Common myeloid progenitor, CD34-positive (primary cell): ENCODE measurements around the gene SELL.

Experiments
- CTCF ChIA-PET: fragments of 350-600 bp; sonication (Branson Sonifier 250); formaldehyde crosslinking; loops from one replicate; lab custom pipeline; 2021; ENCODE audit warnings: antibody characterized with exemption; lab: Charles Lee
- POLR2A ChIA-PET: fragments of 350-600 bp; sonication (Branson Sonifier 250); formaldehyde crosslinking; loops from one replicate; lab custom pipeline; 2021; ENCODE audit warnings: antibody characterized with exemption; lab: Charles Lee
- DNase-seq, 3 donors: peaks; one replicate each; pipeline versions ENCODE4 v3.0.0 to v3.0.0-alpha.2; 2013
- H3K27ac ChIP-seq, 2 experiments: 1 replicate in 1 of 2; 2 replicates in 1 of 2; pipeline ENCODE4 v1.7.0; 2013; ENCODE audit warnings: inconsistent platforms in 2 of 2, low read length in 2 of 2, mild to moderate bottlenecking in 2 of 2, low read depth in 1 of 2, moderate library complexity in 1 of 2; ENCODE audit not compliant: severe bottlenecking in 2 of 2, insufficient read depth in 1 of 2, poor library complexity in 1 of 2
- H3K27me3 ChIP-seq, 5 experiments: replicated peaks in 2 of 5; 1 replicate in 3 of 5; 2 replicates in 2 of 5; pipeline versions ENCODE4 v1.6.1 to v1.7.0; 2013; ENCODE audit warnings: low read length in 4 of 5, mild to moderate bottlenecking in 2 of 5, moderate library complexity in 2 of 5, inconsistent platforms in 1 of 5; ENCODE audit not compliant: insufficient read depth in 5 of 5, control insufficient read depth in 4 of 5
- H3K36me3 ChIP-seq, 4 experiments: 1 replicate in 2 of 4; 2 replicates in 2 of 4; pipeline versions ENCODE4 v1.6.1 to v1.7.0; 2013; ENCODE audit warnings: low read length in 3 of 4, control low read depth in 1 of 4, mild to moderate bottlenecking in 1 of 4; ENCODE audit not compliant: control insufficient read depth in 4 of 4, insufficient read depth in 4 of 4
- H3K4me1 ChIP-seq, 4 experiments: 1 replicate in 3 of 4; 2 replicates in 1 of 4; pipeline versions ENCODE4 v1.6.1 to v1.7.1; 2013; ENCODE audit warnings: low read length in 3 of 4, mild to moderate bottlenecking in 3 of 4, control low read depth in 1 of 4, inconsistent platforms in 1 of 4, moderate library complexity in 1 of 4; ENCODE audit not compliant: control insufficient read depth in 4 of 4, insufficient read depth in 4 of 4; ENCODE audit errors: control extremely low read depth in 1 of 4
- H3K4me3 ChIP-seq, 7 experiments: 1 replicate in 4 of 7; 2 replicates in 3 of 7; pipeline versions ENCODE4 v1.5.1 to v1.7.0; 2013; ENCODE audit warnings: mild to moderate bottlenecking in 7 of 7, low read length in 6 of 7, moderate library complexity in 6 of 7, inconsistent platforms in 2 of 7, low read depth in 2 of 7, control low read depth in 1 of 7; ENCODE audit not compliant: insufficient read depth in 4 of 7, control insufficient read depth in 1 of 7; ENCODE audit errors: extremely low read depth in 1 of 7
- H3K9me3 ChIP-seq, 5 experiments: 1 replicate in 4 of 5; 2 replicates in 1 of 5; pipeline versions ENCODE4 v1.6.1 to v1.7.1; 2013; ENCODE audit warnings: low read length in 4 of 5, mild to moderate bottlenecking in 2 of 5, inconsistent platforms in 1 of 5, low read depth in 1 of 5, moderate library complexity in 1 of 5; ENCODE audit not compliant: control insufficient read depth in 4 of 5, insufficient read depth in 2 of 5; ENCODE audit errors: control extremely low read depth in 1 of 5
- WGBS: methylation state at CpG from one replicate; pipeline ENCODE4 v1.1.5; 2013; ENCODE audit not compliant: insufficient coverage; 5-methylcytosine and 5-hydroxymethylcytosine counted together

SELL gene

DNA sequence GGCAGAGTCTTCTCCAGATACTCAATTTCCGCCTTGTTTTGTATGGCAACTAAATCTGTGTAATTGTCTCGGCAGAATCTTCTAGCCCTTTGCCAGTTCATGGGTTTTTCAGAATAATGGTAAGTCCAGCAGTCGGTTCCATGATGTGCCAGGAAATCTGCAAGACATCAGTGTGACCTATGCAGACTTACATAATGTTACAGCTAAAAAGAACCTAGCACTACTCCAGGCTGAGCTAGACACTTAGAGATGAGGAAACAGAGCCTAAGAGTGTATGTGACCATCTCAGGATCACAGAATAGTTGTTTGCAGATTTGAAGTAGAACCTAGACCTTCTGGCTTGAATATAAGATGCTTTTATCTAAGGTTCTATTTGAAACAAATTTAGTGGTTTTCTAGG is 2.8 kb downstream of the SELL start:
- ChIA-PET CTCF (interaction anchor here (0.7 to 7.1 kb wide), 9 partner anchors 10 to 158 kb away, joined by 3 to 71 read pairs (median 4); no protein-coding TSS in a partner anchor), POLR2A (no interaction called here)
- DNase-seq = no peak
- peaks cover 37 to 68% (median 51%) of the 10 kb centered on the region in 4 experiments for H3K4me1 ChIP-seq
- peaks cover 0 to 2% (median 0%) of the 10 kb centered on the region in 5 experiments for H3K9me3 ChIP-seq
- WGBS = 50% methylated on average over 3 of the region's 3 CpGs
- H3K27me3 ChIP-seq = no peaks in the 10 kb centered on the region
- H3K36me3 ChIP-seq = peaks cover 21 to 44% (median 30%) of the 10 kb centered on the region in 4 experiments
- H3K4me3 ChIP-seq = peak overlapping the region in 6 of 7 experiments; percentile 2 to 89 (median 84)
- peak overlapping the region; percentile 47 to 85 for H3K27ac ChIP-seq

- 50% methylated on average over 5 of the region's 9 CpGs for WGBS
- peaks cover 0 to under 1% (median 0%) of the 10 kb centered on the region in 5 experiments for H3K9me3 ChIP-seq
- no peak for DNase-seq
- H3K4me3 ChIP-seq = peak overlapping the region in 6 of 7 experiments; percentile 2 to 89 (median 84)
- ChIA-PET CTCF (interaction anchor here (0.7 to 7.1 kb wide), 8 partner anchors 9 to 157 kb away, joined by 3 to 71 read pairs (median 4); no protein-coding TSS in a partner anchor), POLR2A (no interaction called here)
- H3K27me3 ChIP-seq = no peaks in the 10 kb centered on the region
- peaks cover 39 to 74% (median 54%) of the 10 kb centered on the region in 4 experiments for H3K4me1 ChIP-seq
- H3K27ac ChIP-seq = peak overlapping the region; percentile 47 to 85
- H3K36me3 ChIP-seq = peaks cover 22 to 50% (median 34%) of the 10 kb centered on the region in 4 experiments
Observed at GRCh38 chr1:169707912-169708604, 3.4 kb downstream of the SELL start.

- CTCF ChIA-PET = interaction anchor here (0.9 to 7.1 kb wide), 6 partner anchors 12 to 1362 kb away, joined by 3 to 71 read pairs (median 4); no protein-coding TSS in a partner anchor
- Histone ChIP-seq H3K36me3 (peaks cover 30 to 78% (median 57%) of the 10 kb centered on the region in 4 experiments), H3K4me1 (peaks cover 42 to 94% (median 66%) of the 10 kb centered on the region in 4 experiments), H3K9me3 (no peaks in the 10 kb centered on the region), H3K27me3 (no peaks in the 10 kb centered on the region), H3K27ac (peak overlapping the region in 1 of 2 experiments; percentile 41), H3K4me3 (peak overlapping the region in 3 of 7 experiments; percentile 15 to 51 (median 26))
- WGBS = 100% methylated on average over 1 of the region's 2 CpGs
- DNase-seq = no peak
- POLR2A ChIA-PET = no interaction called here
Observed at GRCh38 chr1:169704797-169705196, 6.6 kb downstream of the SELL start.

GRCh38 chr1:169701261-169702005 is 10.0 kb downstream of the SELL start:
- Histone ChIP-seq H3K4me1 (peaks cover 53 to 98% (median 72%) of the 10 kb centered on the region in 4 experiments), H3K4me3 (peak overlapping the region in 1 of 7 experiments; percentile 7), H3K36me3 (peaks cover 26 to 64% (median 46%) of the 10 kb centered on the region in 4 experiments), H3K9me3 (no peaks in the 10 kb centered on the region), H3K27me3 (no peaks in the 10 kb centered on the region), H3K27ac (peak overlapping the region in 1 of 2 experiments; percentile 55)
- ChIA-PET CTCF (interaction anchor here (0.8 to 3.9 kb wide), 8 partner anchors 9 to 117 kb away, joined by 3 to 30 read pairs (median 4); no protein-coding TSS in a partner anchor), POLR2A (interaction anchor here (0.7 to 0.8 kb wide), 2 partner anchors 98 to 106 kb away, joined by 3 to 6 read pairs; no protein-coding TSS in a partner anchor)
- DNase-seq = no peak
- 83% methylated on average over 1 of the region's 2 CpGs for WGBS

- Histone ChIP-seq H3K4me3 (peak overlapping the region in 1 of 7 experiments; percentile 46), H3K36me3 (peaks cover 15 to 49% (median 35%) of the 10 kb centered on the region in 4 experiments)
Observed at GRCh38 chr1:169699707-169700106, 11.7 kb downstream of the SELL start.

GRCh38 chr1:169698976-169699375 is 12.4 kb downstream of the SELL start:
- POLR2A ChIA-PET = no interaction called here
- CTCF ChIA-PET = interaction anchor here (0.9 to 2.4 kb wide), 4 partner anchors 10 to 110 kb away, joined by 4 to 9 read pairs (median 8); no protein-coding TSS in a partner anchor
- H3K4me1 ChIP-seq = peaks cover 57 to 98% (median 86%) of the 10 kb centered on the region in 4 experiments

More at GRCh38 chr1:169699707-169700106, 11.7 kb downstream of the SELL start:
- Histone ChIP-seq H3K27ac (peak overlapping the region; percentile 74 to 77), H3K27me3 (no peaks in the 10 kb centered on the region), H3K9me3 (no peaks in the 10 kb centered on the region), H3K4me1 (peaks cover 58 to 98% (median 81%) of the 10 kb centered on the region in 4 experiments)
- ChIA-PET POLR2A (no interaction called here), CTCF (interaction anchor here (1.4 to 2.4 kb wide), 4 partner anchors 13 to 109 kb away, joined by 4 to 9 read pairs (median 8); no protein-coding TSS in a partner anchor)
- peak in 1 of 3 donors; percentile 34 for DNase-seq
- WGBS = no CpG with 5 or more reads among the region's 3 CpGs

More at GRCh38 chr1:169698976-169699375, 12.4 kb downstream of the SELL start:
- H3K4me3 ChIP-seq = peak overlapping the region in 2 of 7 experiments; percentile 34 to 46
- peak; percentile 50 to 90 (median 81) for DNase-seq
- no peaks in the 10 kb centered on the region for H3K27me3 ChIP-seq
- WGBS = 0% methylated on average over 3 of the region's 3 CpGs
- peak overlapping the region; percentile 74 to 77 for H3K27ac ChIP-seq
- H3K9me3 ChIP-seq = no peaks in the 10 kb centered on the region
- H3K36me3 ChIP-seq = peaks cover 8 to 43% (median 31%) of the 10 kb centered on the region in 4 experiments
